Measurements from ENCODE around the gene LRP8. TPM values are rescaled to one million over a fixed set of nuclear protein-coding genes. Genes with fewer than 3 reads are reported as not detected.

Gene LRP8
- total RNA-seq, 3 donors from 2014 or later: 1.3 to 6.5 (median 1.4) TPM

DNA sequence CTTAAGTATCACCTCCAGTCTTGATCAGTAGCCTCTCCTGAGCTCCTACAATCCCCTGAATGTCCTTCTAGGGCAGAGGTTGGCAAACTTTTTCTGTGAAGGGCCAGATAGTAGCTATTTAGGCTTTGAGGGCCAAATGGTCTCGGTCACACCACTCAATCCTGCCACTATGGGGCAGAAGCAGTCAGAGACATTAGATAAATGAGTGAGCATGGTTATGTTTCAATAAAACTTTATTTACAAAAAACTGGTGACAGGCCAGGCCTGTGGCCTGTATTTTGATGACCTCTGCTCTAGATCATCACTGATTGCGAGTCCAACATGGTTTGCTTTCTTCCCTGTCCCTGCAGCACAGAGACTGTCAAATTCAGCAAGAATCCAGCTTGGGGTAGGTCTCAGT lies 36.3 kb downstream of the LRP8 start:
- no peaks in the 10 kb centered on the region for H3K9me3 ChIP-seq
- no peak for TF ChIP-seq CTCF (IDR thresholded peaks at IDR 0.05)
- intact Hi-C loops (cut with DNase I, micrococcal nuclease): no loop called here
- DNase-seq (no peak), ATAC-seq (no peak)
- H3K4me3 ChIP-seq: no peak overlapping the region
- no peaks in the 10 kb centered on the region for H3K36me3 ChIP-seq (ENCODE audit: low read depth)
- peaks cover 14% of the 10 kb centered on the region for H3K4me1 ChIP-seq (ENCODE audit: low read depth)

DNA sequence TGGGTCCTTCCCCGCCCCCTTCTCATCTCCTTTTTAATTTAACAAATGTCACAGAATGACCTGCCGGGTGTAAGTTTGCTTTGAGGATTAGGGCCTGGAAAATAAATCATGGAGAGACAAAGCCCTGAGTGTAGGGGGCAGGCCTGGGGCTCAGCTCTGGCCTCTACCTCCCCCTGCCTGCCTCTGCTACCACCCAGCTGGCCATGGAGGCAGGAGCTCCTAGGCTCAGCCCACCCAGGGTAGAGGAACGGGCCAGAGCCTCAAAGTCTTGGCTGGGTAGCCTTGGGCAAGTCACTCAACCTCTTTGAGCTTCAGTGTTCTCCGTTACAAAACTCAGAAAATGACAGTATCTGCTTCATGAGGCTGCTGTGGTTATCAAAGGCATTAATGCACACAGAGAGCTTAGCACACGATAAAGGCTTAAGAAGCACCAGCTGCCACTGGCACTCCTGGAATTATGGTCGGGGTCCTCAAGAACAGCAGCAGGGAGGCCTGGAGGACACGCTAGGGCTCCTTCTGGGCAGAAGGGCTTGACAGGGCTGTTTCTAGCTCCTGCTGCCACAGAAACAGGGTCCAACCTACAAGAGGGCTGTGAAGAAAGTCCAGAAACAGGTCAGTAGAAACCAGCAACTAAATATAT lies 39.0 kb downstream of the LRP8 start:
- DNase-seq (no peak), ATAC-seq (no peak)
- intact Hi-C loops (cut with DNase I, micrococcal nuclease): no loop called here
- no peak for TF ChIP-seq CTCF (IDR thresholded peaks at IDR 0.05)
- no peaks in the 10 kb centered on the region for H3K9me3 ChIP-seq
- no peak overlapping the region for H3K4me3 ChIP-seq
- no peaks in the 10 kb centered on the region for H3K4me1 ChIP-seq (ENCODE audit: low read depth)
- H3K36me3 ChIP-seq (ENCODE audit: low read depth): no peaks in the 10 kb centered on the region

- H3K36me3 ChIP-seq (ENCODE audit: low read depth): no peaks in the 10 kb centered on the region
- TF ChIP-seq CTCF (IDR thresholded peaks at IDR 0.05): no peak
- H3K4me1 ChIP-seq (ENCODE audit: low read depth): no peaks in the 10 kb centered on the region
- no peaks in the 10 kb centered on the region for H3K9me3 ChIP-seq
- no peak overlapping the region for H3K4me3 ChIP-seq
- DNase-seq: no peak
- peak; percentile 13 for ATAC-seq
- intact Hi-C loops (cut with DNase I, micrococcal nuclease): no loop called here
Measured at GRCh38 chr1:53288002-53288789, 39.7 kb downstream of the LRP8 start.

GRCh38 chr1:53286955-53287354 lies 40.9 kb downstream of the LRP8 start:
- no peak for DNase-seq
- Histone ChIP-seq H3K36me3 (ENCODE audit: low read depth) (no peaks in the 10 kb centered on the region), H3K9me3 (no peaks in the 10 kb centered on the region), H3K4me1 (ENCODE audit: low read depth) (no peaks in the 10 kb centered on the region), H3K4me3 (no peak overlapping the region)
- ATAC-seq: no peak
- intact Hi-C loops (cut with DNase I, micrococcal nuclease): no loop called here
- no peak for TF ChIP-seq CTCF (IDR thresholded peaks at IDR 0.05)

DNA sequence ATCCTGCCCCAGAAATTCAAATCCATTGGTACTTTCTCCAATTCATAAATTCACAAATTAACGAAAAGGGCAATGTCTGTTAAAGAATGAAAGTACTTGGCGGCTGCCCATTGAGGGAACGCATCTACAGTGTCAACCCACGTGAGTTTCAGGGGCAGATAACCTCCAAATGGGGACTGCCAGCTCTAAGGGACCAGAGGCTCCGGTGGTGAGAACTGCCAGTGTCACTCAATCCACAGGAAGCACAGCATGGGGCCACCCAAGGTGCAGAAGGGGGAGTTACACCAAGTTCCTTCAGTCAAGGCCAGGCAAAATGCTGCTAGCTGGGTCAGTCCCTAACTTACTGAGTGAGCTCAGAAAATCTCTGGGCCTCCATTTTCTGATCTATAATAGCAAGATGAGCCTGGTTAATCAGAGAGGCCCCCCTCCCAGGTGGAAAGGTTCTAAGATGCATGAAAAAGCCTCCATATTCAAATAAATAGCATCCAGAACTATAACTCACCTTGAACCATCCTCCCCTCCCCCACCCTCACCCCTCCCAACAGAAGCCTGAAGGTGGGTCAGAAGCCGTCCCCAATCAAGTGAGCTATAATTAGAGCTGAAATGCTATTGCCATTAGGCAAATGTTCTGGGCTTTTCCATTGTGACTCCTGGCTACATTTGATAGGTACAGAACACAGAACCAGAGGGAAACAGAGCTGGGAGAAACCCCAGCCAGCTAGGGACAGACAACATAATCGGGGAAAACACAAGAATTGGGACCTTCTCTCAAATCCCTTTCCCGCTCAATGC lies 41.7 kb downstream of the LRP8 start:
- no peak for ATAC-seq
- intact Hi-C loops (cut with DNase I, micrococcal nuclease): no loop called here

More for the DNA sequence above, 41.7 kb downstream of the LRP8 start:
- no peak for TF ChIP-seq CTCF (IDR thresholded peaks at IDR 0.05)
- H3K36me3 ChIP-seq (ENCODE audit: low read depth): no peaks in the 10 kb centered on the region
- no peak overlapping the region for H3K4me3 ChIP-seq
- no peaks in the 10 kb centered on the region for H3K4me1 ChIP-seq (ENCODE audit: low read depth)
- H3K9me3 ChIP-seq: no peaks in the 10 kb centered on the region
- DNase-seq: no peak
